Kidney epithelial cell (primary cell): ENCODE measurements around the gene ZNF526. TPM values are rescaled to one million over a fixed set of nuclear protein-coding genes. Genes with fewer than 3 reads are reported as not detected.
"Not testable (repeated sequence)": the region's sequence is repeated elsewhere in the genome, so short reads cannot be mapped to it uniquely, and the experiment has no call there.

Source experiments
- DNase-seq: peaks from one replicate; pipeline ENCODE4 v3.0.0-alpha.2; 2010; ENCODE audit warnings: low read depth
- H3K27me3 ChIP-seq: 2 replicates; pipeline ENCODE4 v1.6.0; 2011; ENCODE audit warnings: low read length; ENCODE audit not compliant: control insufficient read depth, insufficient read depth
- H3K36me3 ChIP-seq: 2 replicates; pipeline ENCODE4 v1.5.1; 2011; ENCODE audit warnings: low read length; ENCODE audit not compliant: control insufficient read depth, insufficient read depth
- H3K4me3 ChIP-seq: 2 replicates; pipeline ENCODE4 v1.5.1; 2011; ENCODE audit warnings: low read depth, mild to moderate bottlenecking, control low read depth, low read length
- total RNA-seq: library from RNA; depleted of rRNA; stranded (reverse); fragments of >200 nt; gene quantifications from 2 replicates; pipeline ENCODE4 v1.2.3, GENCODE V29; 2015
- TF ChIP-seq, protein P1 (sequence below): IDR thresholded peaks from 2 replicates; pipeline ENCODE4 v1.5.1; 2011; ENCODE audit warnings: mild to moderate bottlenecking, moderate library complexity, low read length, control low read depth, inconsistent platforms; ENCODE audit not compliant: insufficient read depth, poor library complexity, severe bottlenecking

ZNF526 gene
- total RNA-seq, 1 donor from 2014 or later: 6.1 TPM

GRCh38 chr19:42254089-42254849, 34.2 kb downstream of the ZNF526 start:
- peak overlapping the region; percentile 99 for H3K4me3 ChIP-seq
- TF ChIP-seq, protein P1, sequence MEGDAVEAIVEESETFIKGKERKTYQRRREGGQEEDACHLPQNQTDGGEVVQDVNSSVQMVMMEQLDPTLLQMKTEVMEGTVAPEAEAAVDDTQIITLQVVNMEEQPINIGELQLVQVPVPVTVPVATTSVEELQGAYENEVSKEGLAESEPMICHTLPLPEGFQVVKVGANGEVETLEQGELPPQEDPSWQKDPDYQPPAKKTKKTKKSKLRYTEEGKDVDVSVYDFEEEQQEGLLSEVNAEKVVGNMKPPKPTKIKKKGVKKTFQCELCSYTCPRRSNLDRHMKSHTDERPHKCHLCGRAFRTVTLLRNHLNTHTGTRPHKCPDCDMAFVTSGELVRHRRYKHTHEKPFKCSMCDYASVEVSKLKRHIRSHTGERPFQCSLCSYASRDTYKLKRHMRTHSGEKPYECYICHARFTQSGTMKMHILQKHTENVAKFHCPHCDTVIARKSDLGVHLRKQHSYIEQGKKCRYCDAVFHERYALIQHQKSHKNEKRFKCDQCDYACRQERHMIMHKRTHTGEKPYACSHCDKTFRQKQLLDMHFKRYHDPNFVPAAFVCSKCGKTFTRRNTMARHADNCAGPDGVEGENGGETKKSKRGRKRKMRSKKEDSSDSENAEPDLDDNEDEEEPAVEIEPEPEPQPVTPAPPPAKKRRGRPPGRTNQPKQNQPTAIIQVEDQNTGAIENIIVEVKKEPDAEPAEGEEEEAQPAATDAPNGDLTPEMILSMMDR: no peak
- no peaks in the 10 kb centered on the region for H3K27me3 ChIP-seq
- peaks cover 3% of the 10 kb centered on the region for H3K36me3 ChIP-seq
- no peak for DNase-seq

GRCh38 chr19:42254850-42255765, 35.0 kb downstream of the ZNF526 start, which contains the start of gene ERF:
ERF (minus strand) TSS chr19:42255128; CDS start chr19:42254999, 129 bp downstream.
- H3K36me3 ChIP-seq: no peaks in the 10 kb centered on the region
- no peaks in the 10 kb centered on the region for H3K27me3 ChIP-seq
- peak; percentile 38 for DNase-seq
- TF ChIP-seq, protein P1: no peak
- H3K4me3 ChIP-seq: peak within 1 kb of the TSS; percentile 99

DNA sequence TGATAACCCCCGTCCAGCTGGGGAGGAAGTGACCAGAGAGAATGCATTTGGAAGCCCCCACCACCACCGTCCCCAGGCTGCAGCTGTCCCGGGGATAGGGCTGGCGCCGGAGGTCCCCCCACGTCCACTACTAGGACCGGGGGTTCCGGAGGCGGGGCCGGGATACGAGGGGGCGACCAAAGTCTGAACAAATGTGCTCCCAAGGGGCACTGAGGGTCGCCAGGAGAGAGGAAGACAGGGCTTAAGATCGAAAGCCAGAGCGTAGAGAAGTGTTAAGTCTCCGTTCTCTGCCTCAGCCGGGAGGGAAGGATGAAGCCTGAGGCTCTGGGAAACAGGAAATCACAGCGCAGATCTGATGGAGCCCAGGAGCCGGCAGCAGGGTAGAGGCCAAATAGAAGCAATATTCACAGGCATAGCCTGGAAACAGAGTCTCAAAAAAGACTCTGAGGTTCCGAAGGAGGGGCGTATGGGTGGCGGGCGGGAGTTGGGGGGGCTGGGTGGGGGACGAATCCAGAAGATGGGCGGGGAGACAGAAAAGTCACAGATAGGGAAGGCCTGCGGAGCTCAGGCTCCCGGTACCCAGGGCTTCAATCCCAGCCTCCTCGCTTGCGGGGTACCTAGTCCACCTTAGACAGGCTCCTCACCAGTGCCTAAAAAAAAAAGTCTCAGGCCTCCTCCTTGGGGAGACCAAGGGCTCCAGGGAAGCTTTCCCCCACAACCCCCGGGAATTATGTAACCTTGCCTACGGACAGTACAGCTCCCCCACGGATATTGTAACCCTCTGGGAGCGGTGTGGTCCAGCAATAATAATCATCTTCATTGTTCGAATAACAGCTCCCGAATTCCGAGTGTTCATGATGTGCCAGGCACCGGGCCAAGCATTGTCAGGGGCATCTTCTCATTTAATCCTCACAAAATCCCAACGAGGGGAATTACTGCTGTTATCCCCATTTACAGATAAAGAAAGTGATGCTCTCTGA, 35.9 kb downstream of the ZNF526 start:
- no peaks in the 10 kb centered on the region for H3K36me3 ChIP-seq
- no peaks in the 10 kb centered on the region for H3K27me3 ChIP-seq
- H3K4me3 ChIP-seq: peak overlapping the region; percentile 99
- TF ChIP-seq, protein P1: no peak
- no peak for DNase-seq

DNA sequence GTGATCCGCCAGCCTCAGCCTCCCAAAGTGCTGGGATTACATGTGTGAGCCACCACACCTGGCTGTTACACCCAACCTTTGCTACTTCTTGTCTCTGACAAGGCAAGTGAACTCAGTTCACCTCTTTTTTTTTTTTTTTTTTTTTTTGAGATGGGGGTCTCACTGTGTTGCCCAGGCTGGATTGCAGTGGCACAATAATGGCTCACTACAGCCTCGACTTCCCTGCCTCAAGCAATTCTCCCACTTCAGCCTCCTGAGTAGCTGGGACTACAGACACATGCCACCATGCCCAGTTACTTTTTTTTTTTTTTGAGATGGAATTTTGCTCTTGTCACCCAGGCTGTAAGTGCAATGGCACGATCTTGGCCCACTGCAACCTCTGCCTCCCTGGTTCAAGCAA, 37.7 kb downstream of the ZNF526 start:
- DNase-seq: not testable (repeated sequence)

DNA sequence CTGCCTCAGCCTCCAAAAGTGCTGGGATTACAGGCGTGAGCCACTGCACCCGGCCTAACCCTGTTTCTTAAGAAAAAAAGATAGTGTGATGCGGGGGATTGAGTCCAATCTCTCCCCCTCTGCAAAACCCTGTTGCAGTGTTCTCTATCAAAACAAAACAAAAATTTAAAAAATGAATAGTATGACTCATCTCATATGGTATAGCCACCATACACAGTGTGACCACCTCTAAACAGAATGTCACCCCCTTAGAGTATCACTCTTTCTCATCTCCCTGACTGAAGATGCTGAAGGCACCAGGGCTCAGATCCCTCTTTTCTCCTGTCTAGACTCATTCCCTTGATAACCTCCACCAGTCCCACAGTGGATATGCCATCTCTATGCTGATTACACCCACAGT, 41.7 kb downstream of the ZNF526 start:
- H3K36me3 ChIP-seq: no peaks in the 10 kb centered on the region
- no peak overlapping the region for H3K4me3 ChIP-seq
- H3K27me3 ChIP-seq: no peaks in the 10 kb centered on the region
- DNase-seq: no peak
- TF ChIP-seq, protein P1: no peak

More for the DNA sequence above, 37.7 kb downstream of the ZNF526 start:
- H3K36me3 ChIP-seq, H3K27me3 ChIP-seq, H3K4me3 ChIP-seq: not testable (repeated sequence)

GRCh38 chr19:42266105-42266504, 46.0 kb downstream of the ZNF526 start:
- not testable (repeated sequence) for H3K4me3 ChIP-seq, H3K36me3 ChIP-seq, H3K27me3 ChIP-seq, DNase-seq

DNA sequence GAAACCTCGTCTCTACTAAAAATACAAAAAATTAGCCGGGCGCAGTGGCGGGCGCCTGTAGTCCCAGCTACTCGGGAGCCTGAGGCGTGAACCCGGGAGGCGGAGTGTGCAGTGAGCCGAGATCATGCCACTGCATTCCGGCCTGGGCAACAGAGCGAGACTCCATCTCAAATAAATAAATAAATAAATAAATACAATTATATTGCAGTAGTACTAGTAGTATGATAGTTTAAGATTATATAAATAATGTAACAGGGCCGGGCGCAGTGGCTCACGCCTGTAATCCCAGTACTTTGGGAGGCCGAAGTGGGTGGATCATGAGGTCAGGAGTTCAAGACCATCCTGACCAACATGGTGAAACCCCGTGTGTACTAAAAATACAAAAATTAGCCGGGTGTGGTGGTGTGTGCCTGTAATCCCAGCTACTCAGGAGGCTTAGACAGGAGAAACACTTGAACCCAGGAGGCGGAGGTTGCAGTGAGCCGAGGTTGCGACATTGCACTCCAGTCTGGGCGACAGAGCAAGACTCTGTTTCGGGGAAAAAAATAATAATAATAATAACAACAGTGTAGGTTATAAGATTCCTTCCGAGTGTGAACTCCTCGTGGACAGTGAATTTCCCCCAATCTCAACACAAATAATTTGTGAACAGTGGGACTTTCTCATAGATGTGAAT, 47.0 kb downstream of the ZNF526 start:
- not testable (repeated sequence) for H3K27me3 ChIP-seq, DNase-seq, H3K4me3 ChIP-seq

More for the DNA sequence above, 47.0 kb downstream of the ZNF526 start:
- not testable (repeated sequence) for H3K36me3 ChIP-seq
